Measurements from ENCODE around the gene LCN6.
"Not testable (repeated sequence)": the region's sequence is repeated elsewhere in the genome, so short reads cannot be mapped to it uniquely, and the experiment has no call there.

Gene LCN6

DNA sequence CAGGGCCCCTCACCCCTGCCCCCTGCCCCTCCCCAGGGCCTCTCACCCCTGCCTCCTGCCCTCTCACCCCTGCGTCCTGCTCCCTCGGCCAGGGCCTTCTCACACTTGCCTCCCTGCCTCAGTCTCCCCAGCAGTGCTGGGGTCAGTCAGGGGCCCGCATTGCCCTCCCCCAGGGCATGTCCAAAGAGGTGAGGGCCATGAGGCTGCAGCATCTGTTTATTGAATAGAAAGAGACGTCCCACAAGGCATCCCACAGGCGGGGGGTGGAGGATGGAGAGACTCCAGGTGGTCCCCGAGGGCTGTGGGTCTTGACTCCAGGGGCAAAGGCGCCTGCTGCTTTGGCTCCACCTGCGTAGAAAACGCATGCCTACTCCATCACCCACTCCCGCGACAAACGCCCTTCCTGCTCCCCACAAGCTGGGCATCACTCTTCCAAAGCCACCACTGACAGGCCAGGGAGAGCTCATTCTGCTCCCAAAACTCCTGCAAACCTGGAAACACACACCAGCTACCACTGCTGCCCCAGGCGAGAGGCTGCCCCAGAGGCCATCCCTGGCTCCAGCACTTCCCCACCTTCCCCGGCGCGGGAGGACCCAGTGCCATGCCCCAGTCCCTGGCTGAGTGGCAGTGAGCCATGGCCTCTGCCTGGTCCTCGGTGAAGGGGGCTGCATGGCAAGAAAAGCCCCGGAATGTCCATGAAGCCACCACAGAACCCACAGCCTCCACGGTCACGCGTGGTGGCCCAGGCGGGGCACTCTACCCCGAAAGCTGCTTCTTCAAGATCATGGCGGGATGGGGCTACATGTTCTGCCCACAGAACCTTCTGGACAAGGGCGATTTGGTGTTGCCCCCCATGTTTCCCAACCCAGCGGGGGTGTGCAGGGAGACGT is 11.4 kb upstream of the LCN6 start:
- no peak for DNase-seq (ENCODE audit: low read depth in 2 of 2)

DNA sequence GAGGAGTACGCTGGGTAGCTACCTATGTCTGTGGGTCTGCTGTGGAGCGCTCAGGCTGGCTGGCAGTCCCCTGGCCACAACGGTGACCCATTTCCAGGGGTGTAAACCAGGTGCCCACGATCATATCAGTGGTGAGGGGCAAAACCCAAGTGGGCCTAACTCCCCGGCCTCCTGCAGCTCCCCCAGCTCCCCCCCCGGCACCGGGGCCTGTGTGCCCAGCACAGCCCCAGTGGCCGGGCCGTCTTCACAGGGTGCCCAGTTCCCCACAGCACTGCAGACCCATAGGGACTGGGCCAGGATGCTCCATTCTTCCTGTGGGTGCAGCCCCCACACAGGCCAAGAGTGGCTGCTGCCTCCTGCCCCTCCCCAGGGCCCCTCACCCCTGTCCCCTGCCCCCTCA is 10.7 kb upstream of the LCN6 start:
- DNase-seq (ENCODE audit: low read depth in 2 of 2), result no peak

- DNase-seq (ENCODE audit: low read depth in 2 of 2), result no peak
These were observed 9.4 kb upstream of the LCN6 start for GRCh38 chr9:136757751-136758140.

GRCh38 chr9:136757328-136757727 is 9.0 kb upstream of the LCN6 start:
- no peak for DNase-seq (ENCODE audit: low read depth in 2 of 2)

GRCh38 chr9:136756836-136757235 is 8.5 kb upstream of the LCN6 start:
- DNase-seq (ENCODE audit: low read depth in 2 of 2), result no peak

- no peak for DNase-seq (ENCODE audit: low read depth in 2 of 2)
These were observed 7.8 kb upstream of the LCN6 start for GRCh38 chr9:136756134-136756438.

GRCh38 chr9:136755302-136756133 is 7.2 kb upstream of the LCN6 start:
- not testable (repeated sequence) for DNase-seq (ENCODE audit: low read depth in 2 of 2)

DNA sequence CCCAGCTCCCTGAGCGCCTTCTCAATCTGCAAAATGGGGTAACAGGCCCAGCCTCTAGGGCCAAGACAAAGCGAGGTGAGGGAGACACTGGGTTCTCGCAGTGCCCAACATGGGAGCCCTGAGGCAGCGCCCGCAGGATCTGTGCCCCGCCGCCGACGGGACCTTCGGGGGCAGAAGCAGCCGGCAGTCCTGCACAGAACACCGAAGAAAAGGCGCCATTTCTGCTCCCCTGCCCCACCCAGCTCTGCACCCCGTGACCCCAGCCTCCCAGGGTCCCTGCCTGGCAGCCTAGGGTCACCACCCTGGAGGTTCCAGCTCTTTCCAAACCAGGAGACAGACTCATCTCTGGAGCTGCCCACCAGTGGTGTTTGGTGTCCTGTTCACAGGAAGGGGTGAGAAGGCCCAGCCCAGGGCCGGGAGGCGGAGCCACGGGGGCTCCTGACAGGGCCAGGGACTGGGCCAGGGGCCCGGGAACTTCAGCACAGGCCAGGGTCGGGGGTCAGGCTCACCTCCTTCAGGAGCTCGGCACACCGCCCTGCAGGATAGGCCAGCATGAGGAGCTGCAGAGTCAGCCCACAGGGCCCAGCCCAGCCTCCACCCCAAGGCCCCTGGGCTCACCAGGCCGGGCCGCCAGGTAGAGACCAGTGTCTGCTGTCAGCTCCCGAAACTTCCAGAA is 6.4 kb upstream of the LCN6 start:
- DNase-seq (ENCODE audit: low read depth in 2 of 2), result no peak

- DNase-seq (ENCODE audit: low read depth in 2 of 2), result no peak
These were observed 5.8 kb upstream of the LCN6 start for GRCh38 chr9:136754059-136754572.

GRCh38 chr9:136753371-136754058 is 5.2 kb upstream of the LCN6 start:
- DNase-seq (ENCODE audit: low read depth in 2 of 2), result no peak

DNA sequence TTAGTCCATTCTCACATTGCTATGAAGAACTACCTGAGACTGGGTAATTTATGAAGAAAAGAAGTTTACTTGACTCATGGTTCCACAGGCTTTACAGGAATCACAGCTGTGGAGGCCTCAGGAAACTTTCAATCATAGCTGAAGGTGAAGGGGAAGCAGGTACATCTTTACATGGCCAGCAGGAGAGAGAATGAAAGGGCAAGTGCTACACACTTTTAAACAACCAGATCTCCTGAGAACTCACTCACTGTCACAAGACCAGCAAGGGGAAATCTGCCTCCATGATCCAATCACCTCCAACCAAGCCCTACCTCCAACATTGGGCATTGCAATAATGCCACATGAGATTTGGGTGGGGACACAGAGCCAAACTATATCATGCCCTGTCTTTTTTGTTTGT is 3.5 kb upstream of the LCN6 start:
- DNase-seq (ENCODE audit: low read depth in 2 of 2), result no peak

GRCh38 chr9:136751244-136751643 is 2.9 kb upstream of the LCN6 start:
- DNase-seq (ENCODE audit: low read depth in 2 of 2), result no peak

DNA sequence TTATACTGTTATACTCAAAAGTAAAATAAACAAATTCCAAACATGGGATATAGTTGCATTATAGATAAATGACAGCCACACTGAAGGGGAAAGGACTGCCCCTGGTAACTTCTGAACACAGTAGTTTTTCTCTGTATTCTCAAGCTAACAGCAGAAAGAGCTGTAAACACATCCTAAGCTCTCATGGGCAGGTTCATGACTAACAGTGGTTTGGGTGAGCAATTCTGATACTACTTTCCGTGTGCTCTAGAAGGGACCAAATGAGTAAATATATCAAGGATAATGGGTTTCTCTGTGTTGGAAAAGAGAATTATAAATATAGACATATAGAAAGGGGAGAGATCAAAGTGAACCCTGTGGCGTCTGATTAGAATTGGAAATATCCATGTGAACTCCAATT is 2.2 kb upstream of the LCN6 start:
- no peak for DNase-seq (ENCODE audit: low read depth in 2 of 2)

- DNase-seq (ENCODE audit: low read depth in 2 of 2), result no peak
These were observed 614 bp upstream of the LCN6 start for GRCh38 chr9:136748666-136749611.

DNA sequence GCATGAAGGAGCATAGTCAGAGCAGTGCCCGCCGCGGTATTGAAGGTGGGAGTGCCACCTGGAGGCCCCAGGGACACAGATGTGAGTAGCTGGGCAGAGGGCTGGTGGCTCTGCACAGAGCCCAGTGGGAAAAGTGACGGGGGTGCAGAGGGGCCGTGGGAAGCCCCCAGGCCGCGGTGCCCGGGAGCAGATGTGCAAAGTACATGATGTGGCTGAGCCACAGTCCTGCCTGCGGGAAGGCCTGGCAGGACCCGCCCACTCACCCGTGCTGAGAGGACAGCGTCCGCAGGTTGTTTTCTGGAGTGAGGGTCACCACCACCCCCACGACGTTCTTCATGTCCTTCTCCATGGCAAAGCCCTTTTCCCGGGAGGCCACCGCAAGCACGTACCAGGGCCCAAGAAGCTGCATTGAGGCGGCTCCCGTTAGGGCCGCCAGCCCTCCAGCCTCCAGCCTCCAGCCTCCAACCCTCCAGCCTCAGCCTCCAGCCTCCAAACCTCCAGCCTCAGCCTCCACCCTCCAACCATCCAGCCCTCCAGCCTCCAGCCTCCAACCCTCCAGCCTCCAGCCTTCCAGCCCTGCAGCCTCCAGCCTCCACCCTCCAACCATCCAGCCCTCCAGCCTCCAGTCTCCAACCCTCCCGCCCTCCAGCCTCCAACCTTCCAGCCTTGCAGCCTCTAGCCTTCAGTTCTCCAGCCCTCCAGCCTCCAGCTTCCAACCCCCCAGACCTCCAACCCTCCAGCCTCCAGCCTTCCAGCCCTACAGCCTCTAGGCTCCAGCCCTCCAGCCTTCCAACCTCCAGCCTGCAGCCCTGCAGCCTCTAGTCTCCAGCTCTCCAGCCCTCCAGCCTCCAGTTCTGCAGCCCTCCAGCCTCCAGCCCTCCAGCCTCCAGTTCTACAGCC is 914 bp downstream of the LCN6 start:
- no peak for DNase-seq (ENCODE audit: low read depth in 2 of 2)

GRCh38 chr9:136746621-136747020 is 1.7 kb downstream of the LCN6 start:
- no peak for DNase-seq (ENCODE audit: low read depth in 2 of 2)

DNA sequence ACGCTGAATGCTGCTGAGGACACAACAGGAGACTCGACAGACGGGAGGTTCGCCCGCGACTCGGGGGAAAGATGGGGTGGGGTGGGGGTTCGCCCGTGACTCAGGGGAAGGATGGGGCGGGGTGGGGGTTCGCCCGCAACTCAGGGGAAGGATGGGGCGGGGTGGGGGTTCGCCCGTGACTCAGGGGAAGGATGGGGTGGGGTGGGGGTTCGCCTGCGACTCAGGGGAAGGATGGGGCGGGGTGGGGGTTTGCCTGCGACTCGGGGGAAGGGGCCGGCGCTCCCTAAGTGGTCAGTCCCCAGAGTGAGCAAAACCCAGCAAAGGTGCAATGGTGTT is 2.2 kb downstream of the LCN6 start:
- DNase-seq (ENCODE audit: low read depth in 2 of 2), result no peak

- no peak for DNase-seq (ENCODE audit: low read depth in 2 of 2)
These were observed 2.8 kb downstream of the LCN6 start for GRCh38 chr9:136745389-136746154.

GRCh38 chr9:136744773-136745172 is 3.6 kb downstream of the LCN6 start:
- DNase-seq (ENCODE audit: low read depth in 2 of 2), result no peak
